Measurements from ENCODE around the gene PABPC1L.
"Not testable (repeated sequence)": the region's sequence is repeated elsewhere in the genome, so short reads cannot be mapped to it uniquely, and the experiment has no call there.

The PABPC1L gene

DNA sequence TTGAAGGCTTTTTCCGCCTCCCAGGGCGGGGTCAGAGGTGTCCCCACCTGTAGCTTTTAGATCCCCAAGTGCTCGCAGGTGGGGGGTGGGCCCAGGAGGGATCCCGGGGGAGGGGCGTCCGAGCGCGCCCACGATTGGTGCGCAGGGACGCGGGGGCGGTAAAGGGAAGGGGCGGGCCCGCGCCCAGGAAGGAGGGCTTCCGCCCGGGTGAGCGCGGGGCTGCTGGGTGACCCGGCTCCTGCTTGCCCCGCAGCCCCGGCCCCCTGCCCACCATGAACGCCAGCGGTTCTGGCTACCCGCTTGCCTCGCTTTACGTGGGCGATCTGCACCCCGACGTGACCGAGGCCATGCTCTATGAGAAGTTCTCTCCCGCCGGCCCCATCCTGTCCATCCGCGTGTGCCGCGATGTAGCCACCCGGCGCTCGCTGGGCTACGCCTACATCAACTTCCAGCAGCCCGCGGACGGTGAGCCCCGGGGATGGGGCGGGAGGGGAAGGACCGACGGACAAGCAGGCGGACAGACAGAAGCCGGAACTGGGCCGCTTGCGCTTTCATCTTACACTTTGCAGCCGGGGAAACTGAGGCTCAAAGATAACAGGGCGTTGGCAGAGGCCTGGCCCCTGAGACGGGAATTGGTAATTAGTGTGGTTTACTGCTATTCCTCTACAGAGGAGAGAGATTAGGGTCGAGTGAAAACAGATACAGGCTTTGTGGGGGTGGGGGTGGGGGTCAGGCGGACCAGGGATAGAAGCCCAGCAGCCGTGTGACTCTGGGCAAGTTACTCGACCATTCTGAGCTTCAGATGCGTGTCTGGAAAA is at the start of gene PABPC1L (continued):
- TF ChIP-seq ZSCAN23 (tag by site-specific recombination; IDR thresholded peaks at IDR 0.05) (0 out of 2 replicates have a peak, but pooled peaks have one; percentile 49), ZNF133 (tag by site-specific recombination; IDR thresholded peaks at IDR 0.05) (no peak)
- TF ChIP-seq, protein P1, sequence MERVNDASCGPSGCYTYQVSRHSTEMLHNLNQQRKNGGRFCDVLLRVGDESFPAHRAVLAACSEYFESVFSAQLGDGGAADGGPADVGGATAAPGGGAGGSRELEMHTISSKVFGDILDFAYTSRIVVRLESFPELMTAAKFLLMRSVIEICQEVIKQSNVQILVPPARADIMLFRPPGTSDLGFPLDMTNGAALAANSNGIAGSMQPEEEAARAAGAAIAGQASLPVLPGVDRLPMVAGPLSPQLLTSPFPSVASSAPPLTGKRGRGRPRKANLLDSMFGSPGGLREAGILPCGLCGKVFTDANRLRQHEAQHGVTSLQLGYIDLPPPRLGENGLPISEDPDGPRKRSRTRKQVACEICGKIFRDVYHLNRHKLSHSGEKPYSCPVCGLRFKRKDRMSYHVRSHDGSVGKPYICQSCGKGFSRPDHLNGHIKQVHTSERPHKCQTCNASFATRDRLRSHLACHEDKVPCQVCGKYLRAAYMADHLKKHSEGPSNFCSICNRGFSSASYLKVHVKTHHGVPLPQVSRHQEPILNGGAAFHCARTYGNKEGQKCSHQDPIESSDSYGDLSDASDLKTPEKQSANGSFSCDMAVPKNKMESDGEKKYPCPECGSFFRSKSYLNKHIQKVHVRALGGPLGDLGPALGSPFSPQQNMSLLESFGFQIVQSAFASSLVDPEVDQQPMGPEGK (tag by site-specific recombination; IDR thresholded peaks at IDR 0.05): peak; percentile 71
- TF ChIP-seq, protein P2, sequence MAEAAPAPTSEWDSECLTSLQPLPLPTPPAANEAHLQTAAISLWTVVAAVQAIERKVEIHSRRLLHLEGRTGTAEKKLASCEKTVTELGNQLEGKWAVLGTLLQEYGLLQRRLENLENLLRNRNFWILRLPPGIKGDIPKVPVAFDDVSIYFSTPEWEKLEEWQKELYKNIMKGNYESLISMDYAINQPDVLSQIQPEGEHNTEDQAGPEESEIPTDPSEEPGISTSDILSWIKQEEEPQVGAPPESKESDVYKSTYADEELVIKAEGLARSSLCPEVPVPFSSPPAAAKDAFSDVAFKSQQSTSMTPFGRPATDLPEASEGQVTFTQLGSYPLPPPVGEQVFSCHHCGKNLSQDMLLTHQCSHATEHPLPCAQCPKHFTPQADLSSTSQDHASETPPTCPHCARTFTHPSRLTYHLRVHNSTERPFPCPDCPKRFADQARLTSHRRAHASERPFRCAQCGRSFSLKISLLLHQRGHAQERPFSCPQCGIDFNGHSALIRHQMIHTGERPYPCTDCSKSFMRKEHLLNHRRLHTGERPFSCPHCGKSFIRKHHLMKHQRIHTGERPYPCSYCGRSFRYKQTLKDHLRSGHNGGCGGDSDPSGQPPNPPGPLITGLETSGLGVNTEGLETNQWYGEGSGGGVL (tag by site-specific recombination; IDR thresholded peaks at IDR 0.05): peak; percentile 27; the same call in 1 of the 2 replicates

DNA sequence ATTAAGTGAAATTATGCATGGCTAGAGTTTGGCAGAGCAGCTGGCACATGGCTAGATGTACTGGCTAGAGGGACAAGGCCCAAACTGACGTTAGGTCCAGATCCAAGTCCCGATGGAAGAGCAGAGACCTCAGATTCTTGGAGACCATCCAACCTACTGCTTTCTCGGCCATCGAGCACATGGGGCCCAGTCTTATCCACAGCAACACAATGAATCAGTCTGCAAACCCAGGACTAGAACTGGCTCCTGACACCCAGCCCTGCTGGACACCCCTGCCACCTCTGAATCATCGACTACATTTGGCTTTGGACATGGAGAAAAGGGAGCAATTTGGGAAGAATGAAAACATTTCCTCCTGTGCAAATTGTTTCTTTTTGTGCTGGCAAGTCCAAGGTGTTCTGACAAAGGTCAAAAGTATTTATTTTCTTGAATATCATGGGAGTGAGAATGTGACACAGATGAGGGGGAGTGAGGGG is 48.3 kb upstream of the PABPC1L start:
- ChIA-PET POLR2A (no interaction called here), CTCF (interaction anchor here (0.6 to 4.1 kb wide), 5 partner anchors 16 to 645 kb away, joined by 3 to 26 read pairs (median 4); no protein-coding TSS in a partner anchor)
- no peaks in the 10 kb centered on the region for H3K4me1 ChIP-seq (ENCODE audit: control insufficient read depth, insufficient read depth, low read length)
- peak overlapping the region; percentile 24; the same call in 1 of the 2 replicates for H3K27ac ChIP-seq (ENCODE audit: extremely low read depth, low read depth, low read length)
- no peak overlapping the region for H3K4me3 ChIP-seq (ENCODE audit: low read depth, low read length)
- no peaks in the 10 kb centered on the region for H3K9me3 ChIP-seq (ENCODE audit: control insufficient read depth, insufficient read depth, low read depth, low read length)
- TF ChIP-seq ZNF600 (tag by site-specific recombination; IDR thresholded peaks at IDR 0.05) (peak; percentile 4; the same call in 1 of the 2 replicates), ZIC2 (tag by site-specific recombination; IDR thresholded peaks at IDR 0.05) (peak; percentile 46)
- TF ChIP-seq, protein P1 (tag by site-specific recombination; IDR thresholded peaks at IDR 0.05): no peak
- H3K36me3 ChIP-seq (ENCODE audit: control insufficient read depth in 2 of 2, insufficient read depth in 1 of 2, low read length in 2 of 2): no peaks in the 10 kb centered on the region

DNA sequence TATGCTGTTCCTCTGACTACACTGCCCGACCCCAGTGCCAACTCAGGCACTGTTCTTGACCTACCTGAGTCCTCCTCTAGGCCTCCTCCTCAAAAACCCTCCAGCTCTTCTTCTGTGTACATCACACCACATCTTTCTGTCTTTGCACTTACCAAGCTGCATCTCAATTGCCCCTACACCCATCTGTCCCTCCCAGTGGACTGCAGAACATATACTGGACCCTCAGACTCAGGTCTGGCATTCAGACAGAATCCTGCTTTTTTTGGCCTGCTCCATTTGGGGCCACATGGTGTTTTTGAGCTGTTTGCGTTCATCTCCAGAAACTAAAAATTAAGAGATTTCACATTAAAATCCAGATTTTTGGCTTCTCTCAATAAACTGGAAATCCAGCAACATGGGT is 47.6 kb upstream of the PABPC1L start:
- no peak overlapping the region for H3K4me3 ChIP-seq (ENCODE audit: low read depth, low read length)
- TF ChIP-seq ZNF558 (tag by site-specific recombination; IDR thresholded peaks at IDR 0.05) (no peak), ZNF174 (tag by site-specific recombination; IDR thresholded peaks at IDR 0.05) (no peak), ZNF2 (tag by site-specific recombination; IDR thresholded peaks at IDR 0.05) (no peak), ZNF169 (tag by site-specific recombination; IDR thresholded peaks at IDR 0.05) (no peak)
- TF ChIP-seq, protein P3, sequence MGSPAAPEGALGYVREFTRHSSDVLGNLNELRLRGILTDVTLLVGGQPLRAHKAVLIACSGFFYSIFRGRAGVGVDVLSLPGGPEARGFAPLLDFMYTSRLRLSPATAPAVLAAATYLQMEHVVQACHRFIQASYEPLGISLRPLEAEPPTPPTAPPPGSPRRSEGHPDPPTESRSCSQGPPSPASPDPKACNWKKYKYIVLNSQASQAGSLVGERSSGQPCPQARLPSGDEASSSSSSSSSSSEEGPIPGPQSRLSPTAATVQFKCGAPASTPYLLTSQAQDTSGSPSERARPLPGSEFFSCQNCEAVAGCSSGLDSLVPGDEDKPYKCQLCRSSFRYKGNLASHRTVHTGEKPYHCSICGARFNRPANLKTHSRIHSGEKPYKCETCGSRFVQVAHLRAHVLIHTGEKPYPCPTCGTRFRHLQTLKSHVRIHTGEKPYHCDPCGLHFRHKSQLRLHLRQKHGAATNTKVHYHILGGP (tag by site-specific recombination; IDR thresholded peaks at IDR 0.05): no peak
- TF ChIP-seq, protein P4, sequence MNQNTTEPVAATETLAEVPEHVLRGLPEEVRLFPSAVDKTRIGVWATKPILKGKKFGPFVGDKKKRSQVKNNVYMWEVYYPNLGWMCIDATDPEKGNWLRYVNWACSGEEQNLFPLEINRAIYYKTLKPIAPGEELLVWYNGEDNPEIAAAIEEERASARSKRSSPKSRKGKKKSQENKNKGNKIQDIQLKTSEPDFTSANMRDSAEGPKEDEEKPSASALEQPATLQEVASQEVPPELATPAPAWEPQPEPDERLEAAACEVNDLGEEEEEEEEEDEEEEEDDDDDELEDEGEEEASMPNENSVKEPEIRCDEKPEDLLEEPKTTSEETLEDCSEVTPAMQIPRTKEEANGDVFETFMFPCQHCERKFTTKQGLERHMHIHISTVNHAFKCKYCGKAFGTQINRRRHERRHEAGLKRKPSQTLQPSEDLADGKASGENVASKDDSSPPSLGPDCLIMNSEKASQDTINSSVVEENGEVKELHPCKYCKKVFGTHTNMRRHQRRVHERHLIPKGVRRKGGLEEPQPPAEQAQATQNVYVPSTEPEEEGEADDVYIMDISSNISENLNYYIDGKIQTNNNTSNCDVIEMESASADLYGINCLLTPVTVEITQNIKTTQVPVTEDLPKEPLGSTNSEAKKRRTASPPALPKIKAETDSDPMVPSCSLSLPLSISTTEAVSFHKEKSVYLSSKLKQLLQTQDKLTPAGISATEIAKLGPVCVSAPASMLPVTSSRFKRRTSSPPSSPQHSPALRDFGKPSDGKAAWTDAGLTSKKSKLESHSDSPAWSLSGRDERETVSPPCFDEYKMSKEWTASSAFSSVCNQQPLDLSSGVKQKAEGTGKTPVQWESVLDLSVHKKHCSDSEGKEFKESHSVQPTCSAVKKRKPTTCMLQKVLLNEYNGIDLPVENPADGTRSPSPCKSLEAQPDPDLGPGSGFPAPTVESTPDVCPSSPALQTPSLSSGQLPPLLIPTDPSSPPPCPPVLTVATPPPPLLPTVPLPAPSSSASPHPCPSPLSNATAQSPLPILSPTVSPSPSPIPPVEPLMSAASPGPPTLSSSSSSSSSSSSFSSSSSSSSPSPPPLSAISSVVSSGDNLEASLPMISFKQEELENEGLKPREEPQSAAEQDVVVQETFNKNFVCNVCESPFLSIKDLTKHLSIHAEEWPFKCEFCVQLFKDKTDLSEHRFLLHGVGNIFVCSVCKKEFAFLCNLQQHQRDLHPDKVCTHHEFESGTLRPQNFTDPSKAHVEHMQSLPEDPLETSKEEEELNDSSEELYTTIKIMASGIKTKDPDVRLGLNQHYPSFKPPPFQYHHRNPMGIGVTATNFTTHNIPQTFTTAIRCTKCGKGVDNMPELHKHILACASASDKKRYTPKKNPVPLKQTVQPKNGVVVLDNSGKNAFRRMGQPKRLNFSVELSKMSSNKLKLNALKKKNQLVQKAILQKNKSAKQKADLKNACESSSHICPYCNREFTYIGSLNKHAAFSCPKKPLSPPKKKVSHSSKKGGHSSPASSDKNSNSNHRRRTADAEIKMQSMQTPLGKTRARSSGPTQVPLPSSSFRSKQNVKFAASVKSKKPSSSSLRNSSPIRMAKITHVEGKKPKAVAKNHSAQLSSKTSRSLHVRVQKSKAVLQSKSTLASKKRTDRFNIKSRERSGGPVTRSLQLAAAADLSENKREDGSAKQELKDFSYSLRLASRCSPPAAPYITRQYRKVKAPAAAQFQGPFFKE (tag by site-specific recombination; IDR thresholded peaks at IDR 0.05; ENCODE audit: borderline replicate concordance): no peak
- H3K9me3 ChIP-seq (ENCODE audit: control insufficient read depth, insufficient read depth, low read depth, low read length): no peaks in the 10 kb centered on the region
- ChIA-PET CTCF (interaction anchor here (0.5 to 4.1 kb wide), 4 partner anchors 114 to 1574 kb away, joined by 3 to 26 read pairs (median 10); no protein-coding TSS in a partner anchor), POLR2A (no interaction called here)
- no peaks in the 10 kb centered on the region for H3K36me3 ChIP-seq (ENCODE audit: control insufficient read depth in 2 of 2, insufficient read depth in 1 of 2, low read length in 2 of 2)
- H3K27ac ChIP-seq (ENCODE audit: extremely low read depth, low read depth, low read length): no peak overlapping the region
- H3K4me1 ChIP-seq (ENCODE audit: control insufficient read depth, insufficient read depth, low read length): no peaks in the 10 kb centered on the region

DNA sequence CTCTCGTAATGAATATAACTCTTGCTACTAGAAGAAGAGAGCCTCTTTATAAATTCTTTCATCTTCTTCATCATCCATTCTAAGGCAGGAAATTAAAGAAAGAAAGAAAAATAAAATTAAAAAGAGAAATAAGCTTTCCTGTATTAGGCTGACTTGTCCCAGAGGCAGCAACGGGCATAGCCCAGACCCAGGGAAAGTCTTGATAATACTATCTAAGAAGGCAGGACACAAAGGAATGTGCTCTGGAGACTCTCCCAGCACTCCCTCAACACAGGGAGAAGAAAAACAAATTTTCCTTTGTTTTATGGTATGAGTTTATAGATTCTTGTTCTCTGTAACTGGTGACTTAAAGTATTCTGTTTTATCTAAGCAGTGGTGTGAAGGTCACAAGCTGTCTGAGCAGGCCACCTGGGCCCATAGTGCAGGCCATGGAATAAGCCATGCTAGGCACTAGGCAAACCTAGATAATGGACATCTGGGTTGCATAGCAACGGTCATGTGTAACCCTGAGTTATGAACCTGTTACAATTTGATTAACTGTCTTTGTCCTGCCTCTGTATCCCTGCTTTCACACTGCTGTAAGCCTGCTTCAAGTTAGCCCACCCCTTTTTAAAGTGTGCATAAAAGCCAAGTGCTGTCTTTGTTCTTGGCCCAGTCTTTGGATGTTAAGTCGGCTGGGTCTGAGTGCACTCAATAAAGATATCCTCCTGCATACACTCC is 46.3 kb upstream of the PABPC1L start:
- POLR2A ChIA-PET; H3K9me3 ChIP-seq (ENCODE audit: control insufficient read depth, insufficient read depth, low read depth, low read length): not testable (repeated sequence)
- CTCF ChIA-PET: interaction anchor here (0.7 to 4.1 kb wide), 3 partner anchors 28 to 179 kb away, joined by 4 to 26 read pairs (median 16); no protein-coding TSS in a partner anchor

More for the DNA sequence above, 46.3 kb upstream of the PABPC1L start:
- H3K27ac ChIP-seq (ENCODE audit: extremely low read depth, low read depth, low read length); H3K36me3 ChIP-seq (ENCODE audit: control insufficient read depth in 2 of 2, insufficient read depth in 1 of 2, low read length in 2 of 2); H3K4me3 ChIP-seq (ENCODE audit: low read depth, low read length); H3K4me1 ChIP-seq (ENCODE audit: control insufficient read depth, insufficient read depth, low read length): not testable (repeated sequence)
